ENCODE results near the gene HSBP1L1. TPM values are rescaled to one million over a fixed set of nuclear protein-coding genes. Genes with fewer than 3 reads are reported as not detected.

HSBP1L1 gene
- total RNA-seq (2022) (25.7 and 25.9 TPM in 2 replicates), Bru-seq, nascent RNA (percentile 70 among the genes with signal in this experiment), BruChase-seq, experiment 1, labeled RNA remaining after a 2-hour chase (percentile 80 among the genes with signal in this experiment), BruChase-seq, experiment 2, labeled RNA remaining after a 6-hour chase (percentile 80 among the genes with signal in this experiment)
- long read RNA-seq, transcript HSBP1L1-201 (4 exons, 771 nt), result major isoform, 9 of 17 reads
- long read RNA-seq, partial matches to known transcripts, result 0 of 17 reads
- long read RNA-seq, other reads (novel, unspliced or antisense), result 6 of 17 reads

- ChIA-PET CTCF (no interaction called here), POLR2A (interaction anchor here (1.0 kb wide), 1 partner anchor 183 kb away, joined by 4 read pairs; no protein-coding TSS in a partner anchor)
- H3K27me3 Mint-ChIP-seq (ENCODE audit: insufficient read depth, unreplicated experiment), result no peaks in the 10 kb centered on the region
- Histone ChIP-seq H3K4me3 (ENCODE audit: low read depth, low read length) (peak within 1 kb of the TSS; percentile 67), H3K4me1 (peaks cover 7% of the 10 kb centered on the region; the same call in 1 of the 2 replicates), H3K9me3 (no peaks in the 10 kb centered on the region), H3K36me3 (ENCODE audit: control insufficient read depth, insufficient read depth, low read length) (no peaks in the 10 kb centered on the region), H3K27me3 (replicated peaks; ENCODE audit: control insufficient read depth, insufficient read depth, low read length) (no peaks in the 10 kb centered on the region)
- BruUV-seq (replicated peaks), result no TSS peak
- H3K9me3 Mint-ChIP-seq (ENCODE audit: unreplicated experiment), result no peaks in the 10 kb centered on the region
- DNase-seq, result peak; percentile 78 to 85
- intact Hi-C loops (cut with micrococcal nuclease; ENCODE audit: unreplicated experiment), result loop anchor here (1.0 to 10.0 kb wide), 2 partner anchors 24 to 290 kb away; partner anchors contain the start of genes CTDP1 and TXNL4A
- peaks cover 7% of the 10 kb centered on the region for H3K4me1 Mint-ChIP-seq (ENCODE audit: low read depth, unreplicated experiment)
- H3K4me3 Mint-ChIP-seq (ENCODE audit: unreplicated experiment), result peak within 1 kb of the TSS; percentile 75
- peaks cover 25% of the 10 kb centered on the region for H3K36me3 Mint-ChIP-seq (ENCODE audit: insufficient read depth, unreplicated experiment)
- no peak for TF ChIP-seq CTCF (IDR thresholded peaks at IDR 0.05; ENCODE audit: insufficient read depth in 1 of 2, low read depth in 1 of 2, low read length in 1 of 2, severe bottlenecking in 1 of 2, unreplicated experiment in 1 of 2)
- H3K27ac Mint-ChIP-seq (ENCODE audit: unreplicated experiment), result peak within 1 kb of the TSS; percentile 85
Measured at GRCh38 chr18:79964330-79965118, at the start of gene HSBP1L1. Gene HSBP1L1 (plus strand): TSS chr18:79964643. CDS start chr18:79964736, 93 bp downstream.

GRCh38 chr18:79915161-79916127, 49.0 kb upstream of the HSBP1L1 start:
- Mint-ChIP-seq H3K4me3 (ENCODE audit: unreplicated experiment) (no peak overlapping the region), H3K36me3 (ENCODE audit: insufficient read depth, unreplicated experiment) (peaks cover 7% of the 10 kb centered on the region), H3K27me3 (ENCODE audit: insufficient read depth, unreplicated experiment) (no peaks in the 10 kb centered on the region), H3K4me1 (ENCODE audit: low read depth, unreplicated experiment) (no peaks in the 10 kb centered on the region), H3K9me3 (ENCODE audit: unreplicated experiment) (no peaks in the 10 kb centered on the region), H3K27ac (ENCODE audit: unreplicated experiment) (no peak overlapping the region)
- no peaks in the 10 kb centered on the region for H3K9me3 ChIP-seq
- H3K4me1 ChIP-seq, result no peaks in the 10 kb centered on the region
- TF ChIP-seq CTCF (IDR thresholded peaks at IDR 0.05; ENCODE audit: insufficient read depth in 1 of 2, low read depth in 1 of 2, low read length in 1 of 2, severe bottlenecking in 1 of 2, unreplicated experiment in 1 of 2), result no peak
- ChIA-PET CTCF (no interaction called here), POLR2A (no interaction called here)
- H3K36me3 ChIP-seq (ENCODE audit: control insufficient read depth, insufficient read depth, low read length), result peaks cover 1% of the 10 kb centered on the region; the same call in 1 of the 2 replicates
- DNase-seq, result no peak
- H3K27me3 ChIP-seq (replicated peaks; ENCODE audit: control insufficient read depth, insufficient read depth, low read length), result no peaks in the 10 kb centered on the region
- H3K4me3 ChIP-seq (ENCODE audit: low read depth, low read length), result no peak overlapping the region
- no TSS peak for BruUV-seq (replicated peaks)
- intact Hi-C loops (cut with micrococcal nuclease; ENCODE audit: unreplicated experiment), result no loop called here

GRCh38 chr18:79916128-79916494, 48.3 kb upstream of the HSBP1L1 start:
- H3K27ac Mint-ChIP-seq (ENCODE audit: unreplicated experiment), result no peak overlapping the region

More at GRCh38 chr18:79916128-79916494, 48.3 kb upstream of the HSBP1L1 start:
- TF ChIP-seq CTCF (IDR thresholded peaks at IDR 0.05; ENCODE audit: insufficient read depth in 1 of 2, low read depth in 1 of 2, low read length in 1 of 2, severe bottlenecking in 1 of 2, unreplicated experiment in 1 of 2), result no peak
- DNase-seq, result no peak
- peaks cover 7% of the 10 kb centered on the region for H3K36me3 Mint-ChIP-seq (ENCODE audit: insufficient read depth, unreplicated experiment)
- H3K27me3 ChIP-seq (replicated peaks; ENCODE audit: control insufficient read depth, insufficient read depth, low read length), result no peaks in the 10 kb centered on the region
- H3K4me1 Mint-ChIP-seq (ENCODE audit: low read depth, unreplicated experiment), result no peaks in the 10 kb centered on the region
- no peaks in the 10 kb centered on the region for H3K9me3 ChIP-seq
- no peak overlapping the region for H3K4me3 ChIP-seq (ENCODE audit: low read depth, low read length)
- H3K36me3 ChIP-seq (ENCODE audit: control insufficient read depth, insufficient read depth, low read length), result peaks cover 1% of the 10 kb centered on the region; the same call in 1 of the 2 replicates
- H3K4me3 Mint-ChIP-seq (ENCODE audit: unreplicated experiment), result no peak overlapping the region
- H3K9me3 Mint-ChIP-seq (ENCODE audit: unreplicated experiment), result no peaks in the 10 kb centered on the region
- intact Hi-C loops (cut with micrococcal nuclease; ENCODE audit: unreplicated experiment), result no loop called here
- ChIA-PET POLR2A (no interaction called here), CTCF (no interaction called here)
- no TSS peak for BruUV-seq (replicated peaks)
- no peaks in the 10 kb centered on the region for H3K4me1 ChIP-seq
- no peaks in the 10 kb centered on the region for H3K27me3 Mint-ChIP-seq (ENCODE audit: insufficient read depth, unreplicated experiment)

All from Caco-2 (cell line).